ENCODE measurements around the gene GGTLC2.
"Not testable (repeated sequence)": the region's sequence is repeated elsewhere in the genome, so short reads cannot be mapped to it uniquely, and the experiment has no call there.

Gene GGTLC2

GRCh38 chr22:22619765-22620414, 24.5 kb upstream of the GGTLC2 start:
- no peak for TF ChIP-seq CTCF (conservative IDR thresholded peaks at IDR 0.05; ENCODE audit: low read depth, low read length)
- no peak overlapping the region for H3K4me3 ChIP-seq (ENCODE audit: low read depth, low read length)
- DNase-seq (ENCODE audit: low read depth): no peak

DNA sequence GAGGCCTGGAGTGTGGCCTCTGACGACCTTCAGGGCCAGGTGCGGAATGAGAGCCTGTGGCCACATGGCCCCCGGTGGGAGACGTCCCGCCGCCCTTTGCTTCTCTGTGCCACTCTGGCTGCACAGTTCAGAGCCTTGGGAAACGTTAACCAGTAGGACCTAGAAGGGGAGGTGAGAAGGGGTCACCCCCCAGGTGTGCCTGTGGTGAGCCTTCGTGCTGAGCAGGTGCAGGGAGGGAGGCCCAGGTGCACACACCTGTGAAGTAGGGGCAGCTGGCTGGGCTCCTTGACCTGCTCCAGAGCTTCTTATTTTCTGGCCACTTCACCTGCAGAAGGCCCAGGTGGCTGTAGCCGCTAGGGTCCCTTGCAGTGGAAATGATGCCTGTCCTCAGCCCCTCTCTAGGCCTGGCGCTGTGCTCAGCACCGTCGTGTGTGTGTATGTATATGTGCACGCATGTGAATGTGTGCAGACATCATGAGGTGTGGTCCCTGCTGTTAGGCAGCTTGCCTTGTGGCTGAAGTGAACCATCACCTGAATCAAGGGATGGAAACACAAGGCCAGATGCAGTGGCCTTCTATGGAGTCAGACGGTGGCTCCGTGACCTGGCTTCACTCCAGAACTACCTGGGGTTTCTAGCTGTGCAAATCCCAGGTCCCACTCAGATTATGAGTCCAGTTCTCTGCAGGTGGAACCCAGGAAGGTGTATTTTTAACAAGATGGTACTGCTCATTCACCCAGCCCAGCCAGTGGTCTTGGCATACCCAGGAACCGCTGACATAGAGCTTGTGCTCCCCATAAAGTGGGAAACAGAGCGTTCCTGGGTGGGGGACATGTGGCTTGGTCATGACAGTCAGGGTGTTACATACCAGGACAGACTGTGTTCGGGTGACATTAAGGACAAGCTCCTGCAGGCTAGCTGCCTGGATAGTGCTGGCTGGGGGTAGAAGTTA, 15.6 kb upstream of the GGTLC2 start:
- not testable (repeated sequence) for DNase-seq (ENCODE audit: low read depth)

DNA sequence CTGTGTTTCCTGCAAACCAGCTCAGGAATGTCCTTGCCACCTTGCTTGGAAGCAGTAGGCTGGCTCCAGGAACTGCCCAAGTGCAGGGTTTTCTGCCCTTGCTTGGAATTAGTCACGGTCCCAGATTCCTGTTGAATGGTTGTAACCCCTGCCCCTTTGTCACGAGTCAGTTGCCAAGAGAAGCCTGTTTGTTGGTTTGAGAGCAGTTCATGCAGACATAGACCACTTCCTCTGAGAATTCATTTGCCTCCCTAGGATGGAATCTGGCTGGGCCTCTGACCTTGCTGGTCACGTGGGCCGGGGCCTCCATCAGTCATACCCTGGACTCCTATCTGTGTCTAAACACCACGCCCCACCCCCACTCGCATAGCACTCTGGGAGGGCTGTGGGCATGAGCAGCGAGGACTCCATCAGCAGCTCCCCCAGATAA, 13.2 kb upstream of the GGTLC2 start:
- DNase-seq (ENCODE audit: low read depth): peak; percentile 66
- not testable (repeated sequence) for H3K4me3 ChIP-seq (ENCODE audit: low read depth, low read length)

More for the DNA sequence above, 15.6 kb upstream of the GGTLC2 start:
- H3K4me3 ChIP-seq (ENCODE audit: low read depth, low read length): not testable (repeated sequence)

GRCh38 chr22:22632226-22632625, 12.2 kb upstream of the GGTLC2 start:
- H3K4me3 ChIP-seq (ENCODE audit: low read depth, low read length); DNase-seq (ENCODE audit: low read depth): not testable (repeated sequence)

DNA sequence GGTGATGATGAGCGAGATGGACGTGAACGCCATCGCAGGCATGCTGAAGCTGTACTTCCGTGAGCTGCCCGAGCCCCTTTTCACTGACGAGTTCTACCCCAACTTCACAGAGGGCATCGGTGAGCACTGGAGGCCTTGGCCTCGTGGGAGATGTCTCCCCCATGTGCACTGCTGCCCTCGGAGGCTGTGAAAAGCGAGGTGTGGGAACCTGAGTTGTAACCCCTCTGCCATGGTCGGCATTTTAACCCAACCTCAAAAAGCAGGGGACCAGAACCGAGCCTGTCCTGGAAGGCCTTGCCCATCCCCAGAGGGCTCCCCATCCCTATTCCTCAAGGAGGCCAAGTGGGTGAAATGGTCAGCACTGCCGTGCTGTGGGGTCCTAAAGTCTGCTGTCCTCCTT, 10.9 kb upstream of the GGTLC2 start:
- H3K4me3 ChIP-seq (ENCODE audit: low read depth, low read length); DNase-seq (ENCODE audit: low read depth): not testable (repeated sequence)

DNA sequence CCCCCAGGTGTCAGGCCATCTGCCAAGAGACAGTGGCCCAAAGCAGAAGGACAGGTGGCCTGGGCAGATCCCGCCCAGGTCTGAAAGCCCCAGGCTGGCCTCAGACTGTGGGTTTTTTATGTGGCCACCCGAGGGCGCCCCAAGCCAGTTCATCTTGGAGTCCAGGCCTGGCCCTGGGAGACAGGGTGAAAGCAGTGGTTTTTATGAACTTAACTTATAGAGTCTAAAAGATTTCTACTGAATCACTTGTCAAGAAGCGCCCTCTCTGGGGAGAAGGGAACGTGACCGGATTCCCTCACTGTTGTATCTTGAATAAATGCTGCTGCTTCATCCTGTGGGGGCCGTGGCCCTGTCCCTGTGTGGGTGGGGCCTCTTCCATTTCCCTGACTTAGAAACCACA, 8.2 kb upstream of the GGTLC2 start:
- TF ChIP-seq CTCF (conservative IDR thresholded peaks at IDR 0.05; ENCODE audit: low read depth, low read length): peak; percentile 38
- H3K4me3 ChIP-seq (ENCODE audit: low read depth, low read length): not testable (repeated sequence)
- peak; percentile 52 for DNase-seq (ENCODE audit: low read depth)

GRCh38 chr22:22638313-22638712, 6.1 kb upstream of the GGTLC2 start:
- H3K4me3 ChIP-seq (ENCODE audit: low read depth, low read length); DNase-seq (ENCODE audit: low read depth): not testable (repeated sequence)

DNA sequence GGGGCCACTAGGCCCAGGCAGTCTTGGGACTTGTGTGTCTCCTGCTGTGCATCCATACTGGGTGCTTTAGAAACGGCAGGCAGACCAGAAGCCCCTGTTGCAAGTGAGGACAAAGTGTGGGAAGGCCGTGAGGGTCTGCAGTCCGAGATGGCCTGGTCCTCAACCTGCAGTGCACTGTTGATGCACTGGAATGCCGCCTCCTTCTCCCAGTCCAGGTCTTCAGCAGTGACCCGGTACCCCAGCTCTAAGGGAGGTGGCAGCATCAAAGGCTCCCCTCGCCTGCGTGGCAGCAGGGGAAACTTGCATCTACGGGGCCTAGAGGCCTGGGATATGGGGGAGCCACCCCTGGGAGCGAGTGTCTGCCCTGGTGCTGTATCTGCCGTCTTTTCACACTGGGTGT, 2.2 kb upstream of the GGTLC2 start:
- DNase-seq (ENCODE audit: low read depth); H3K4me3 ChIP-seq (ENCODE audit: low read depth, low read length): not testable (repeated sequence)

- not testable (repeated sequence) for H3K4me3 ChIP-seq (ENCODE audit: low read depth, low read length)
- peak; percentile 32 for DNase-seq (ENCODE audit: low read depth)
These were observed 1.6 kb downstream of the GGTLC2 start for GRCh38 chr22:22645969-22646368.

DNA sequence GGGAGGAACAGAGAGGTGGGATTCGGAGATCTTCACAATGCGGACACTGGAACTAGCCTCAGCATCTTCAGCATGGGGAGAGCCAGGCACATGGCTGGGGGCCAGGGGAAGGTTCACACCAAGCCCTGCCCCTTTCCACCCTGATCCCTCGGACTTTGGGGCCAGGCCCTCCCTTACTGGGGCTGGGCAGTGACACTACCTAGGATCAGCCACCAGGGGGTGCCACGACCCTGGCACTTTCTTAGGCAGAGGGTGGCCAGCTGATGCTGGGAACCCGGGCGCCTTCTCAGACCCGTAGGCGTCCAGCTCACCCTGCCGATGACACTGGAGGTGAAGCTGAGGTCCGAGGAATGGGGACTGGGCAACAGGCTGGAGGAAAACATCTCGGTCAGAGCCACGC, 3.5 kb downstream of the GGTLC2 start:
- not testable (repeated sequence) for DNase-seq (ENCODE audit: low read depth); H3K4me3 ChIP-seq (ENCODE audit: low read depth, low read length)

- DNase-seq (ENCODE audit: low read depth); H3K4me3 ChIP-seq (ENCODE audit: low read depth, low read length): not testable (repeated sequence)
These were observed 4.6 kb downstream of the GGTLC2 start for GRCh38 chr22:22648863-22649536.

DNA sequence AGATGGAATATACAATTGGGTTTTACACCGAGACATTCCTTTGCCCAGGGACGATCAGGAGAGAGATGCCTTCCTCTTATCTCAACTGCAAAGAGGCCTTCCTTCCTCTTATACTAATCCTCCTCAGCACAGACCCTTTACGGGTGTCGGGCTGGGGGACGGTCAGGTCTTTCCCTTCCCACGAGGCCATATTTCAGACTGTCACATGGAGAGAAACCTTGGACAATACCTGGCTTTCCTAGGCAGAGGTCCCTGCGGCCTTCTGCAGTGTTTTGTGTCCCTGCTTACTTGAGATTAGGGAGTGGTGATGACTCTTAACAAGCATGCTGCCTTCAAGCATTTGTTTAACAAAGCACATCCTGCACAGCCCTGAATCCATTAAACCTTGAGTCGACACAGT, 5.3 kb downstream of the GGTLC2 start:
- not testable (repeated sequence) for DNase-seq (ENCODE audit: low read depth); H3K4me3 ChIP-seq (ENCODE audit: low read depth, low read length)

GRCh38 chr22:22650398-22650797, 6.0 kb downstream of the GGTLC2 start:
- H3K4me3 ChIP-seq (ENCODE audit: low read depth, low read length): not testable (repeated sequence)
- DNase-seq (ENCODE audit: low read depth): peak; percentile 41

DNA sequence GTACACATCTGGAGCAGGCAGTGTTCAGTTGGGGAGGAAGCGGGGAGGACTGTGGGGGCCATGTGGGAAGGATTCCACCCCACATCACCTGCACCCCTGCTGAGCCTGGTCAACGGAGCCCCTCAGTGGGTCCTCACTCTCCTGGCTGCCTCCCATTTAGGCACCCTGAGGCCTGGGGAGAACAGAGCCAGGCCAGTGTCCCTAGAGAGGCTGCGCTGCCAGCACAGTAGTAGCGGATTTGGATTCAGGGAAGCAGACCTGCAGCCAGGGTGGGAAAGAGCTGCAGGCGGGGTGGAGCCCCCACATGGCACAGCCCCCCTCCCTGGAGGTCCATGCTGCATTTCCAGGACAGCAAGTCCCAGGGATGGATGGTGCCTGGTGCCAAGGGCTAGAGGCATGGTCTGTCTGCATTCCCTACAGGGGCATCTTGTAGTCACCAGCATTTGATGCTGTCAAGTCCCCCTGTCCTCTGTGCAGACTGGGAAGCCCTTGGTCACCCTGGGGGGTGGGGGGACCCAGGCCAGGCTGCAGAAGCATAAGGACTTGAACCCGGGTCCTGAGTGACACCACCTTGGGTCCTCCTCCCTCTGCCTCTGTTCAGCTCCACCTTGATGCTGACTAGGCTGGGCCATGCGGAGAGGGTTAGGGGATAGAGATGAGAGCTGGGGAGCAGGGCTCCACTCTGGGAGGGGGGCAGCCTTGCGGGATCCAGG, 6.5 kb downstream of the GGTLC2 start:
- DNase-seq (ENCODE audit: low read depth); H3K4me3 ChIP-seq (ENCODE audit: low read depth, low read length): not testable (repeated sequence)

- peak; percentile 80 for DNase-seq (ENCODE audit: low read depth)
- H3K4me3 ChIP-seq (ENCODE audit: low read depth, low read length): not testable (repeated sequence)
These were observed 7.2 kb downstream of the GGTLC2 start for GRCh38 chr22:22651593-22651992.

GRCh38 chr22:22652102-22652501, 7.7 kb downstream of the GGTLC2 start:
- peak; percentile 23 for DNase-seq (ENCODE audit: low read depth)

More at GRCh38 chr22:22652102-22652501, 7.7 kb downstream of the GGTLC2 start:
- not testable (repeated sequence) for H3K4me3 ChIP-seq (ENCODE audit: low read depth, low read length)
